ENCODE data around the gene ARHGAP15.

The ARHGAP15 gene

DNA sequence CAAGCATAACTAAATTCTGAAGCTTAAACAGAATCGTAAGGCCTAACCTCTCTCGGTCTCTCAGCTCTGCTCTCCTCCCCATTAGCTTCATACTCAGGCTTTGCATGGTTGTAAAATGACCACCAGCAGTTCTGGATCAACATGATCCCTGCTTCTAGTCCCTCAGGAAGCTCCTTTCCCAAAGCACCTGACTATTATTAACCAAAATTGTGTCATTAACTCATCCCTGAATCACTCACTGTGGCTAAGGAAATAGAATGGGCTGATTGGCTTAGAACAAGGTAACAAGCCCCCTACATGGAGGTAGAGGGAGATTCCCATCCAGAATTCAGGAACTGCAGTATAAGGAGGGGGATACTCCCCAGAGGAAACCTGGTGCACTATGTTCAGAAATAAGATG, 448.3 kb downstream of the ARHGAP15 start:
- H3K9me2 ChIP-seq (ENCODE audit: low read depth, low read length): no peaks in the 10 kb centered on the region
- H3K9me3 ChIP-seq (ENCODE audit: low read length): no peaks in the 10 kb centered on the region
- no peaks in the 10 kb centered on the region for H3K36me3 ChIP-seq (ENCODE audit: insufficient read depth, low read length)
- no peaks in the 10 kb centered on the region for H3K4me1 ChIP-seq (ENCODE audit: insufficient read depth, low read length, severe bottlenecking)
- no peak overlapping the region for H3K9ac ChIP-seq (ENCODE audit: low read length)
- H3K79me2 ChIP-seq (ENCODE audit: insufficient read depth, low read length): no peaks in the 10 kb centered on the region
- no peak overlapping the region for H3K4me2 ChIP-seq (ENCODE audit: low read length)
- H4K20me1 ChIP-seq (ENCODE audit: insufficient read depth, low read length): no peaks in the 10 kb centered on the region
- TF ChIP-seq EZH2 (IDR thresholded peaks at IDR 0.05; ENCODE audit: borderline replicate concordance, low read length): no peak
- TF ChIP-seq, protein P1, sequence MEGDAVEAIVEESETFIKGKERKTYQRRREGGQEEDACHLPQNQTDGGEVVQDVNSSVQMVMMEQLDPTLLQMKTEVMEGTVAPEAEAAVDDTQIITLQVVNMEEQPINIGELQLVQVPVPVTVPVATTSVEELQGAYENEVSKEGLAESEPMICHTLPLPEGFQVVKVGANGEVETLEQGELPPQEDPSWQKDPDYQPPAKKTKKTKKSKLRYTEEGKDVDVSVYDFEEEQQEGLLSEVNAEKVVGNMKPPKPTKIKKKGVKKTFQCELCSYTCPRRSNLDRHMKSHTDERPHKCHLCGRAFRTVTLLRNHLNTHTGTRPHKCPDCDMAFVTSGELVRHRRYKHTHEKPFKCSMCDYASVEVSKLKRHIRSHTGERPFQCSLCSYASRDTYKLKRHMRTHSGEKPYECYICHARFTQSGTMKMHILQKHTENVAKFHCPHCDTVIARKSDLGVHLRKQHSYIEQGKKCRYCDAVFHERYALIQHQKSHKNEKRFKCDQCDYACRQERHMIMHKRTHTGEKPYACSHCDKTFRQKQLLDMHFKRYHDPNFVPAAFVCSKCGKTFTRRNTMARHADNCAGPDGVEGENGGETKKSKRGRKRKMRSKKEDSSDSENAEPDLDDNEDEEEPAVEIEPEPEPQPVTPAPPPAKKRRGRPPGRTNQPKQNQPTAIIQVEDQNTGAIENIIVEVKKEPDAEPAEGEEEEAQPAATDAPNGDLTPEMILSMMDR (IDR thresholded peaks at IDR 0.05; ENCODE audit: low read length): no peak
- no peaks in the 10 kb centered on the region for H3F3A ChIP-seq (ENCODE audit: insufficient read depth, low read length)
- H3K27me3 ChIP-seq (ENCODE audit: insufficient read depth, low read length): no peaks in the 10 kb centered on the region
- no peak overlapping the region for H3K4me3 ChIP-seq (ENCODE audit: low read depth, low read length, poor library complexity, severe bottlenecking)
- H3K27ac ChIP-seq (ENCODE audit: low read depth, low read length, poor library complexity, severe bottlenecking): no peak overlapping the region
- H2AFZ ChIP-seq (ENCODE audit: low read length): no peak overlapping the region

DNA sequence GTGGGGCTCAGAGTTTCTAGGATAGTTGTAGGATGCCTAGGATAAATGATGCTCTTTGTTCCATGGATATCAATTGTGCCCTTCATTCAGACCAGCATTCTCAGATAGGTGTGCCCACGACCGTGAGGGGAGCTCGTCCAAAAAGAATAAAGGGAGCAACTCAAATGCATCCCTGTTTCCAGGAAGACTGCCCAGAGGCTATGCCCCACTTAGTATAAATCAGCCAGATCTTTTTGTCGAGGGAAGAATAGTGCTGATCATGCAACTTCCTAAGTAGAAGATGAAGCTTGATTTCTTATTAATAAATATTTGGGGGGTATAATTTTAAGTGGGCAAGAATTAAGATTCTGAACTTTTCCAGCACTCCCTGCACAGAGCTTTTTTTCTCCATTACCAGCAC, 450.2 kb downstream of the ARHGAP15 start:
- TF ChIP-seq, protein P1 (IDR thresholded peaks at IDR 0.05; ENCODE audit: low read length): no peak
- no peak for TF ChIP-seq EZH2 (IDR thresholded peaks at IDR 0.05; ENCODE audit: borderline replicate concordance, low read length)

DNA sequence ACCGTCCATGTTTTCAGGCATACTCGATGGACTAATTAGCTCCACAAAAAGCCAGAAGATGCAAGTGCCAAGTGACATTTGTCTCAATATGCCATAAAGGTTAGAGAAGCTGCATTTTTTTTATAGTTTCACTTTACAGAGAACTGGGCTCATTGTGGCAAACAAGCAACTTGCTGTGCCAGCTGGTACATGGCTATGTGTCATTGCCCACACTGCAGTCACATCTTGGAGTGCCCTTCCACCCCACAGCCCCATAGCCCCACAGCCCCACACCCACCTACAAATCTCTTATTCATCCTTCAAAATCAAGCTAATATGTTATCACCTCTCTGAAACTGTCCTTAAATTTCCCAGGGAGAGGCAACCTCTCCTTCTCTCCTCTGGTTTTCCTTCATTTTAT, 451.9 kb downstream of the ARHGAP15 start:
- Histone ChIP-seq H3K4me1 (ENCODE audit: insufficient read depth, low read length, severe bottlenecking) (no peaks in the 10 kb centered on the region), H3K27ac (ENCODE audit: low read depth, low read length, poor library complexity, severe bottlenecking) (no peak overlapping the region), H3F3A (ENCODE audit: insufficient read depth, low read length) (no peaks in the 10 kb centered on the region), H3K36me3 (ENCODE audit: insufficient read depth, low read length) (no peaks in the 10 kb centered on the region), H3K9ac (ENCODE audit: low read length) (no peak overlapping the region), H3K27me3 (ENCODE audit: insufficient read depth, low read length) (no peaks in the 10 kb centered on the region), H4K20me1 (ENCODE audit: insufficient read depth, low read length) (no peaks in the 10 kb centered on the region), H3K4me2 (ENCODE audit: low read length) (no peak overlapping the region), H3K79me2 (ENCODE audit: insufficient read depth, low read length) (no peaks in the 10 kb centered on the region), H3K9me2 (ENCODE audit: low read depth, low read length) (no peaks in the 10 kb centered on the region), H2AFZ (ENCODE audit: low read length) (no peak overlapping the region), H3K4me3 (ENCODE audit: low read depth, low read length, poor library complexity, severe bottlenecking) (no peak overlapping the region), H3K9me3 (ENCODE audit: low read length) (no peaks in the 10 kb centered on the region)
- TF ChIP-seq, protein P1 (IDR thresholded peaks at IDR 0.05; ENCODE audit: low read length): no peak
- no peak for TF ChIP-seq EZH2 (IDR thresholded peaks at IDR 0.05; ENCODE audit: borderline replicate concordance, low read length)

More for the DNA sequence above, 450.2 kb downstream of the ARHGAP15 start:
- H3K36me3 ChIP-seq (ENCODE audit: insufficient read depth, low read length): no peaks in the 10 kb centered on the region
- no peaks in the 10 kb centered on the region for H3K4me1 ChIP-seq (ENCODE audit: insufficient read depth, low read length, severe bottlenecking)
- H3K79me2 ChIP-seq (ENCODE audit: insufficient read depth, low read length): no peaks in the 10 kb centered on the region
- H4K20me1 ChIP-seq (ENCODE audit: insufficient read depth, low read length): no peaks in the 10 kb centered on the region
- H3K27me3 ChIP-seq (ENCODE audit: insufficient read depth, low read length): no peaks in the 10 kb centered on the region
- no peak overlapping the region for H3K27ac ChIP-seq (ENCODE audit: low read depth, low read length, poor library complexity, severe bottlenecking)
- H3K9me3 ChIP-seq (ENCODE audit: low read length): no peaks in the 10 kb centered on the region
- no peak overlapping the region for H3K9ac ChIP-seq (ENCODE audit: low read length)
- no peak overlapping the region for H3K4me3 ChIP-seq (ENCODE audit: low read depth, low read length, poor library complexity, severe bottlenecking)
- H3K4me2 ChIP-seq (ENCODE audit: low read length): no peak overlapping the region
- H2AFZ ChIP-seq (ENCODE audit: low read length): no peak overlapping the region
- no peaks in the 10 kb centered on the region for H3K9me2 ChIP-seq (ENCODE audit: low read depth, low read length)
- H3F3A ChIP-seq (ENCODE audit: insufficient read depth, low read length): no peaks in the 10 kb centered on the region
